GM21526 (cell line): ENCODE results near the gene KHDC4.
A peak's percentile ranks its signal among the peaks of the same experiment; 100 is the strongest.

ENCODE experiments used
- ATAC-seq: cut with Tn5 transposase; IDR thresholded peaks from one replicate; pipeline ENCODE4 v1.9.1; 2021; ENCODE audit warnings: moderate library complexity; ENCODE audit not compliant: unreplicated experiment, low FRiP score

KHDC4 gene

GRCh38 chr1:155934097-155934935, at the start of gene KHDC4:
KHDC4 (minus strand) TSS chr1:155934413; CDS start chr1:155934373, 40 bp downstream.
- peak; percentile 90 for ATAC-seq

GRCh38 chr1:155983191-155984024, 49.2 kb upstream of the KHDC4 start:
- ATAC-seq = no peak

- no peak for ATAC-seq
Observed at GRCh38 chr1:155982106-155982505, 47.9 kb upstream of the KHDC4 start.

GRCh38 chr1:155981266-155982088, 47.3 kb upstream of the KHDC4 start:
- no peak for ATAC-seq

GRCh38 chr1:155979597-155980343, 45.6 kb upstream of the KHDC4 start:
- no peak for ATAC-seq

- ATAC-seq = no peak
Observed at GRCh38 chr1:155978973-155979429, 44.8 kb upstream of the KHDC4 start.

DNA sequence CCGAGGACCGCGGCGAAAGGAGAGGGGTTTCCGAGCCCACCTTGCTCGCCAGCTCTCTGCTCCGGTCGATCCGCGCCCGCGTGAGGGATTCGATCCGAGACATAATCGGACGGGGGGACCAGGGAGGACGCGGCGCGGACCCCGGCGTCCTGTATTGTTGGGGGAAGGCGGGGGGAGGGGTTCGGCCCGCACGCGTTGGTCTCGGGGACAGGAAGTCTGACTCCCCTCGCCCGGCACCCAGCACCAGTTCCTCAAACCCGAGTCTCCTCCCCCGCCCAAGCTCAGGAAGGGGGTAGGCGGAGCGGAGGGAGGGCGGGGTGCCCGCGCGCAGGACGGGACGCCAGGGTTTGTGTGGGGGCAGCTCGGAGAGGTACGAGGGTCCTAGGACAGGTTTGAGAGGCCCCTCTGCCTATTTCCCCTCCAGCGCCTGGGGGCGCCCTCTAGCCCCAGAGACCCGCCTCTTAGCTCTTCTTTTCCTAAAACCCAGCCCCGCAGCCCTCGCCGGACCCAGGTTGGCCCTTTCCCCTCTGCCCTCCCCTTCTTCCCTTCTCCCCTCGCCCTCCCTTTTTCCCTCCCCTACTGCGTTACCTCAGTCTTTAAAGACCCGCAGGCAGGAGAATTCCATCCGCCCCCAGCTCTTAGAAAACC, 44.2 kb upstream of the KHDC4 start, which contains the start of gene ARHGEF2:
ARHGEF2 (minus strand) TSS at position 223 of the 648 bp plus-strand sequence; CDS start at position 103, 120 bp downstream.
- peak; percentile 40 for ATAC-seq

GRCh38 chr1:155977690-155978324, 43.6 kb upstream of the KHDC4 start:
- no peak for ATAC-seq

GRCh38 chr1:155976913-155977689, 42.9 kb upstream of the KHDC4 start:
- ATAC-seq = no peak

GRCh38 chr1:155976062-155976912, 42.1 kb upstream of the KHDC4 start:
- ATAC-seq = no peak

DNA sequence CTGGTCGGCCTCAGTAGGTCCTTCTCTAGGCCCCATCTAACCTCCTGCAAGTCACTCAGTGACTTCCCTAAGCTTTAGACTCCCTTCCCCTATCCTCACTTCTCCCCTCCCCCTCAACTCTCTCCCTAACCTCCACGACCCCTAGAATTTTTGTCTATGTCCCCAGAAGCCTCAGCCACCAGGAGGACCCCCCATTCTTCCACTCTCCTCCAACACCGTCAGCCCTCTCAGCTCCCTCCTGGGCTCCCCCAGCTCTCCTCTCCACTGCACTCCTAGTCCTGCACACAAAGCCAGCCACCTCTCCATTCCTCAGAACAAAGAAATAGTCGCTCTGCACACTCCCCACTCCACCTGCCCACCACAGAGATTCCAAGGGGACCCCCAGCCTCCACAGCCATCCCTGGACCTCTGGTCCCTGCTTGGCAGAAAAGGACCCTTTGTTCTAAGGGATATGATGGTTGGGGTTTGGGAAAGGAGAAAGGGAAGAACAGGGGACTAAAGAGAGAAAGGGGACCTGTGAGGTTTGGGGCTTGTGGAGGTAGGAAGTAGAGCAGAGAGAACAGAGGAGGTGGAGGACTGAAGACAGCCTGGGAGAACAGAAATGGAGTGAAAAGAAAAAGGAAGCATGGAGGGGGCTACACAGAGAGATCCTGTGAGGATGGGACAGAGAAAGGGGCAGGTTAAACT, 41.3 kb upstream of the KHDC4 start:
- ATAC-seq = no peak

DNA sequence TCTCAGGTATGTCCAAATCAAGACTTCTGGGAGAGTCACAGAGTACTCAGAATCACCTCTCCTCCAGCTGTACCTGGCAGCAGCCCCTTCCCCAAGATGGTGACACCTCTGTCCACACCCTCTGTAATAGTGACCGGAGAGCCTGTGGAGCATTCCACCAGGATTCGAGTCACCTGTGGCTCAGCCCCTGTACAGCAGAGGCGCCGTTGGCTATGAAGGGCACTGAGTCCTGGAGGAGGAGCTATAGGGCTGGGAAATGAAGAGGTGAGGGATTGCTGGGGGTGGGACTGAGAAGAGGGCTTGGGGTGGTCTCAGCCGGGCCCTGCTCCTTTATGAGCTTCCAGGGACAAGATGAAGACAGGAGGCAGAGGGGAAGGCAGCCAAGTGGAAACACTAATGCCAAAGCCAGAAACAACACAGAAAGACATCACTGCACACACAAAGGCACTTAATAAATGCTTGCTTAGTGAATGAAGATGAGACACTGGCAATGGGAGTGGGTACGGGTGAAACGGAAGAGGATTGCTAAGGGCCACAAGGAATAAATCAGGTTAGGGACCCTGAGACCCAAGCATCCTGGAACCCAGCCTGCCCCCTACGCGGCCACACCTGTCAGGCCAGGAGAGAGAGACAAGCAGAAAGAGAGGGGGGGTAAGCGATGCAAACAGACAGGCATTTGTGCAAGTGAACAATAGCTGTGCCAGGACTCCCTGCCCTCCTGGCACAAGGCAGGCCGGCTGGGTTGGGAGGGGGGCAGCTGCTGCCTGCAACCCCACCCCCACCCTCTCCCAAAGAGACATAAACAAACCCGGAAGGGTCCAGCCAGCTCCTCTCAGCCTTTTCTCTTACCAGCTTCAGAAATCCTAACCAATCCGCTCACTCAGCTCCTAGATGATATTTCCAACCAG, 40.2 kb upstream of the KHDC4 start:
- ATAC-seq = no peak

DNA sequence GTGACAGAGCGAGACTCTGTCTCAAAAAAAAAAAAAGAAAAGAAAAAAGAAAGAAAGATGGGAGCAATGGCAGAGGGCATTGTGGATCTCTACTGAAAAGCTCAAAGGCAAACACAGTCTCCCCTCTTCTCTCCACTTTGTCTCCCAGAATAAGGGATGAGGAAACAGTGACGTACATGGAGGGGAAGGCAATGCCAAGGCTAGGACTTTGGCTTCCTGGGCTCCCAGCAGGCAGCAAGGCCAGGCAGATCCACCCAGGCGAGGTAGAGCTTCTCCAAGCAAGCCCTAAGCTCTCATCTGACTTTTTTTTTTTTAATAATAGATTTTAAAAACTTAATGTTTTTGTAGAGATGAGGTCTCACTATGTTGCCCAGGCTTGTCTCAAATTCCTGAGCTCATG, 39.5 kb upstream of the KHDC4 start:
- no peak for ATAC-seq

- no peak for ATAC-seq
Observed at GRCh38 chr1:155971910-155972809, 37.9 kb upstream of the KHDC4 start.
